CD4-positive, alpha-beta T cell treated with Interferon gamma for 1 hour (primary cell): Measurements from ENCODE around the gene RNF41.
"Not testable (repeated sequence)": the region's sequence is repeated elsewhere in the genome, so short reads cannot be mapped to it uniquely, and the experiment has no call there.

Experiments used
- DNase-seq: peaks from one replicate; pipeline ENCODE4 v3.0.0-alpha.2; 2020

The RNF41 gene

DNA sequence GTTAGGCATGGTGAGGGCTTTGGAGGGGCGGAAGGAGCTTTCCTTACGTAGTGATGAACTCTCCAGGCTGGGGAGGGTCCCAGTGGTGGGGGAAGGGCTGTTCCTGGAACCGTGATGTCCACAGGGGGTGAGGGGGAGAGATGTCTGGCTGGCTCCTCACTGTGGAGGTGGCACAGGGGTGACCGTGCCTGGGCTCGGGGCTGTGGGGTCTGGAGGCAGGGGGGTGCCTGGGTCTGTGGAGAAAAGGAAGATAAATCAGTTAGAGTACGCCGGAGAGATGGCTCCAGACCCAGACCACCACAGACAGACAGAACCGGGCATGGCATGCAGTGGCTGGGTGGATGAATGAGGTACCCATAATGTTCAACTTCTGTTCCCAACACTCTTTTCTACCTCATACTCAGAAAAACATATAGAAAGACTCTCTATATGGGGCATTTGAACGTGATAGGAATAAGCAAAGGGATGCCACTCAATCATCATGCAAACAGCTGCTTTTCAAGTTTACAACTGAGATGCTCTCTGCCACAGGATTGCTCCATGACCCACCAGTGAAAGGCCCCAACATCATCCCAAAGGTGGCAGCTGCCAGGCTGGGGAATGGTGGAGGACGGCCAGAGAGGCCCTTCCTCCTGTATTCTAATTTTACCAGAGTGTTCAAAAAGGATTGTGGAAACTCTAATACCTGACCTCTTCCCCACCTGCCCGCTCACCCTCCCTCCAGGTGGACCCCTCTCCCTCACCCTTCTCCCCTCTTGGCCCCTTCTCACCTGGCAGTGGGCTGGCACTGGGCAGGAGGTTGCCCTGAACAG is 58.0 kb downstream of the RNF41 start:
- no peak for DNase-seq

DNA sequence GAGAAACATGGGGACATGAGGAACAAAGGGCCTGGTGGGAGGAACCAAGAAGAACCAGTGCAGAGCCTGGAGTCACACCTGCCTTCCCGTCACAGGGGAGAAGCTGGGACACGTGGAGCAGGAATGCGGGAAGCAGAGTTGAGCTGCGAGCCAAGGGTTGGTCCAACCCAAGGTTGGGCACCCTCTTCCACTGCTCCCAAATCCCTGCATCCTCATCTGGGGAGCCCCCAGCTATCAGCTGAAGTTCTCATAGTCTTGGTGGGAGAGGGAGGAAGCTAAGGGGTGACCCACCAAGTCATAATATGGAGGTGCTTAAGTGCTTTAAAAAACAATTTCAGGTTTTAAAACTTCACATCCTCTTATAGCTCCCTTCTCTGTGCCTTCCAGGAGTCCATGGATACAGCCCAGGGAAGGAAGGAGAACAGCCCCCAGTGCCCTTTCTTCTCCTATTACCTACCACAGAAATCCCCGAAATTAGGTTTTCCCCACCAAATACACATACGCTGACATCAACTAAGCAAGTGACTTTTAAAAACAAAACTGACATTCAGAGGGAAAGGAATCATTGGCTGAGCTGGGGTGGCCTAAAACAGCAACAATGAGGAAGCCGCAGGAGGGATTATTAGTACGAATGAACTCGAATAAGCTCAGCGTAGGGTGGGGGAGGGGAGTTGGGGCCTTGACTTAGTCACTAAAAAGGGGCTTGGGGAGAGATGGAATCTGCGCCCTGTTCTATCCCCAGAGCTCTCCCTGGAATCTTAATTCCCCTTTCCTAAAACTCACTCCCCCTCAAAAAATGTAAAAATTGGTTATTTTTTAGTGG is 59.0 kb downstream of the RNF41 start:
- DNase-seq, result no peak

- no peak for DNase-seq
These were observed 59.9 kb downstream of the RNF41 start for GRCh38 chr12:56161690-56162351.

DNA sequence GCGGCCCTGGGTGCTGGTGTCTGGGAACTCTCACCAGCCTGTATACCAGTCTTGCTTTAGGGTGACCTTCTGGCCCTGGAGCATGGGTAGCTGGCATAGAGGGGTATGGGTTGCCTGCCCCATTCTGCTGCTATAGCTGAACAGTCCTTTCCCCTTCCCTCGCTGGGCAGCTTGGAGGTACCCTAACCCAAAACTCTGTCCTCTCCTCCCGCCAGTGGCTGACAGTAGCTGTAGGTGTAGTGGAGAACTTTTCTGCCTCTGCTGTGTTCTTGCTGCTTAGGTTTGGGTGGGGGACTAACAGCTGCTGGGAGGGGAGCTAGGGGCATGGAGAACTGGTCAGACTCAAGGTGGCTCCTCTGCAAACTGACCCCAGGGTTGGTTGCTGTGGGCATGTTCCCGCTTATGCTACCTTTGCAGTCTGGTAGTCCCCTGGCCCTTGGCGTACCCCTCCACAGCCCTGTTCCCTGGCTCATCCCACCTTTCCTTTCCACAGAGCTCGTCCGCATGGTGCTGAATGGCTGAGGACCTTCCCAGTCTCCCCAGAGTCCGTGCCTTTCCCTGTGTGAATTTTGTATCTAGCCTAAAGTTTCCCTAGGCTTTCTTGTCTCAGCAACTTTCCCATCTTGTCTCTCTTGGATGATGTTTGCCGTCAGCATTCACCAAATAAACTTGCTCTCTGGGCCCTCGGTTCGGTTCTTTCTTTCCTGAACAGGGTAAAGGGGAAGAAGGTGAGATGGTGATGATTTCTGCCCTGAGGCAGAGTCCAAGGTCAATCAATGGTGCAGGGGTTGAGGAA is 60.6 kb downstream of the RNF41 start:
- no peak for DNase-seq

DNA sequence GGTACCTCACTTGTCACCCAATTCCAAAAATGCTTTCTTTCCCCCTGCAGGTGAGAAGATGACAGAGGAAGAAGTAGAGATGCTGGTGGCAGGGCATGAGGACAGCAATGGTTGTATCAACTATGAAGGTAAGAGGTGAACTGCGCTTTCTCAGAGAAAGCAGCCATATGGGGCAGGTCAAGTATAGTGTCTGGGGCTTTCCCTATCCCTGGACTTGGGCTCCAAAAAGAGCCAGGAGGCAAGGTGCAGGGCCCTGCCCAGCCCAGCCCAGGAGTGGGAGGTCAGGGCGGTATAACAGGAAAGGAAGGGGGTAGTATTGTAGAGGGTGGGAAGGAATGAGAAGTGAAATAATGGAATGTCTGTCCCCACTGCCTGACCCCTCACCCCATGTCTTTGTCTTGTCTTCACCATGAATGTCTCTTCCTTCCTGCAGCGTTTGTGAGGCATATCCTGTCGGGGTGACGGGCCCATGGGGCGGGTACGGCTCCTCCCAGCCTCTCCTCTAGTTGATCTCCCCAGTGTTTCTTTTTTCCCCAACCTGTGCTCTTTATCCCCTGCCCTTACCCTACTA is 61.4 kb downstream of the RNF41 start:
- peak; percentile 55 for DNase-seq

DNA sequence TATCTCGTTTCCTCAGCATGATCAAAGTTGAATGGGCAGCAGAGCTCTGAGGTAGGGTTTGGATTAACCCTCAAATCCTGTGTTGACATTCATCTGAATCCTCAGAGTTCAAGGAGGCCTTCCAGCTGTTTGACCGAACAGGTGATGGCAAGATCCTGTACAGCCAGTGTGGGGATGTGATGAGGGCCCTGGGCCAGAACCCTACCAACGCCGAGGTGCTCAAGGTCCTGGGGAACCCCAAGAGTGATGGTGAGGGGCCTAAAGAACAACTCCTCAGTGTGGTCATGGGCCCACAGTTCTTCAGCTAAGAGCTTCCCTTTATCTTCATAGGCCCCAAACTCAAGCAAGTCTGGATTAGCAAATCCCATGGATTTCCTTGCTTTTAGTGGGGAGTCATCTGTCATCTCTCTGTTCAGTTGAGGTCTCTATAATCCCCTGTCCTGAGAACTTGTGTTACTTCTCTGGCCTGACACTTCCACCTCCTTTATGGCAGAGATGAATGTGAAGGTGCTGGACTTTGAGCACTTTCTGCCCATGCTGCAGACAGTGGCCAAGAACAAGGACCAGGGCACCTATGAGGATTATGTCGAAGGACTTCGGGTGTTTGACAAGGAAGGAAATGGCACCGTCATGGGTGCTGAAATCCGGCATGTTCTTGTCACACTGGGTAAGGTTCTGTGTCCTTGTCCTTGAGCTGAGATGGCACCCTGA is 62.1 kb downstream of the RNF41 start:
- no peak for DNase-seq

GRCh38 chr12:56158926-56159461 is 62.7 kb downstream of the RNF41 start:
- DNase-seq, result peak; percentile 18

DNA sequence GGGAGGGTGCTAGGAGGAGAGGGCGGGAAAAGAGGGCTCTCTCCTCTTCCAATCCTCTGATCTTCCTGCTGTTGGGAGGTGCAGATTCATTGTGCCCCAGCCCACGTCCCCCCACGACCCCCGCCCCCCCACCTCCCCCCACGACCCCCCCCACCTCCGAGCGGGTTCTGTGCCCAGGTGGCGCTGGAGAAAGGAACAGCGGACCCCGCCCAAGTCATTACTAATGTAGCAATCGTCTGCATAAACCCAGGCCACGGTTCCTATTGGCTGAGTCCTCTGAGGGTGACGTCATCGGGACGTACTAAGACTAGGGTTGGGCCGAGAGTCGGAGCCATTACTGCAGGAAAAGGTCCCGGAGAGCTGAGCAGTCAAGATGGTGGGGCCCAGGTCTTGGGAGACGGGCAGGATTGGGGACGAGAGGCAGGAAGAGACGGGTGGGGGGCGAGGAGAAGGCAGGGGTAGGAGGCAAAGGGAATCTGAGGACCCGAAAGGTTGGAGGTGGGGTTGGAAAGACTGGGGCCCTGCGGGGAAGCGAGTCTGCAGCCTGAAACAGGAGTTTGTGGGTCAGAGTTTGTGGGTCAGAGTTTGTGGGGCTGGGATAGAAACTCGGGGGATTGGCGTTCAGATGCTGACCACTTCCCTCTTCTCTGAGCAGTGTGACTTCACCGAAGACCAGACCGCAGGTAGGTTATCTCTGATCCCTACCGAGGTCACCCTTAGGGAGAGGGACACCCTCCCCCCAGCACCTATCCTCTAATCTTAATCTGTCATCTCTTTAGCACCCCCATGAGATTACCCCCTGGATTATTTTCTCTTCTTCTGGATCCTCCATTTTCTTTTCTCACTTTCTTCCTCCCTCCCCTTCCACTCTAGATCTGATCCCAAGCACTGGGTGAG is 63.4 kb downstream of the RNF41 start, which contains the start of gene MYL6:
Gene MYL6, plus strand, starts transcription at position 331 of the 897 bp plus-strand sequence. Its CDS starts 43 bp downstream, at position 374.
- peak; percentile 94 for DNase-seq

DNA sequence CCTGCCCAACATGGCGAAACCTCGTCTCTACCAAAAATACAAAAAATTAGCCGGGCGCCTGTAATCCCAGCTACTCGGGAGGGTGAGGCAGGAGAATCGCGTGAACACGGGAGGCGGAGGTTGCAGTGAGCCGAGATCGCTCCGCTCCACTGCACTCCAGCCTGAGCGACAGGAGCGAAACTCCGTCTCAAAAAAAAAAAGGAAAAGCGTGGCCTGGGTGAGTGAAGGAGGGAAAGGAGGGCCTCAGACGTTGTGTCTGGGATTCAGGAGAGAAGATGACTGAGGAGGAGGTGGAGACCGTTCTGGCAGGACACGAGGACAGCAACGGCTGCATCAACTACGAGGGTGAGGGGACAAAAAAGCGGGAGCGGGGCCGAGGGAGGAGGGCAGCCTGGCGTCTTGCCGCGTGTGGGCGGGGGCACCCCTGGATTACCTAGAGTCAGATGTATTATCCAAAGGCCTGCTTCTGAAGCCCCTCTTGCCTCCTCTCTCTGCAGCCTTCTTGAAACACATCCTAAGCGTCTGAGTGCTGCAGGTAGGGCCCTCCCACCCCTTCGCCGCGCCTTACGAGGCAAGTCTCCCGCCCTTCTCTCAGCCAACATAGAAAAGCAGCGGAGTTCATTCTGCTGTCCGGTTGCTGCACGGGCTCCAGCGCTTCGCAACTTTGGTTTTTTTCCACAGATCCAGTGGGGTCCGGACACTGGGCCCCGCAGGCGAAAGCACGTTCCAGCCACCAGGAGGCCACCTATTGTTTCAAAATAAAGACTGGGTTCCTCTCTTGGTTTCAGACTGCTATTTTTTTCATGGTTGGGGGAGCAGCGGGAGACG is 64.3 kb downstream of the RNF41 start:
- peak; percentile 64 for DNase-seq

GRCh38 chr12:56156464-56157200 is 65.1 kb downstream of the RNF41 start:
- not testable (repeated sequence) for DNase-seq

- no peak for DNase-seq
These were observed 66.4 kb downstream of the RNF41 start for GRCh38 chr12:56155256-56155845.

DNA sequence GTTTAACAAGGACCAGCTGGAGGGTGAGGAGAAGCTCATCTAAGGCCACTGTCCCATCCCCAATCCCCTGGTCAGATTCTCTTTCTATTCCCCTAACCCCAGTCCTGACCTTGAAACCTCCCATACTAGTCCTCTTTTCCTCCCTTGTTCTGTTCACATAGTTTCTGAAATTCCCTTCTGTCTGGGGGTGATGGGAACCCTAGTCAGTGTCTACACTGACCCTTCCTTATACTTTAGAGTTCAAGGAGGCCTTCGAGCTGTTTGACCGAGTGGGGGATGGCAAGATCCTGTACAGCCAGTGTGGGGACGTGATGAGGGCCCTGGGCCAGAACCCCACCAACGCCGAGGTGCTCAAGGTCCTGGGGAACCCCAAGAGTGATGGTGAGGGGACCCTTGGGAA is 66.9 kb downstream of the RNF41 start:
- no peak for DNase-seq

DNA sequence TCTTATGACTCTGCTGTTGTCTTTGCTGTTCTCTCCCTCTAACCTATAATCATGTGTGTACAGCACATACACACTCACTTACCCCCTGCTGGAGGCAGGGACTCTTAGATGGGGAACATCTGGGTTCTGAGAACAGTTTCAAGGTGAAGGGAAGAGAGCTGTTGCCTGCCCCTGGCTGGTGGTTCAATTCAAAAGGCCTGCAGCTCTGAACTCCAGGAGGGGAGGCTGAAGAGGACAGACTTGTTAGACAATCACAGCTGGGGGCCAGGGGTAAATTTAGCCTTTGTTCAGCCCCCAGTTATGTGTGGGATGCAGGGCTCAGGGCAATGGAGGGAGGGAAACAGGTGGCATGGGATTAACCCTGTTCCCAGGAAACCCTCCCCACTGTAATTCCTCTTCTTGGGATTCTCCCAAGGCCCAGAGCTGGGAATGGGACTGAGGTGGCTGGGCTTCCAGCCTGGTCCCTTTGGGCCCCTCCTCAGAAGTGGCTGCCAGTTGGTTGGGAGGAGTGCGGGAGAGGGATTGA is 67.4 kb downstream of the RNF41 start:
- no peak for DNase-seq

DNA sequence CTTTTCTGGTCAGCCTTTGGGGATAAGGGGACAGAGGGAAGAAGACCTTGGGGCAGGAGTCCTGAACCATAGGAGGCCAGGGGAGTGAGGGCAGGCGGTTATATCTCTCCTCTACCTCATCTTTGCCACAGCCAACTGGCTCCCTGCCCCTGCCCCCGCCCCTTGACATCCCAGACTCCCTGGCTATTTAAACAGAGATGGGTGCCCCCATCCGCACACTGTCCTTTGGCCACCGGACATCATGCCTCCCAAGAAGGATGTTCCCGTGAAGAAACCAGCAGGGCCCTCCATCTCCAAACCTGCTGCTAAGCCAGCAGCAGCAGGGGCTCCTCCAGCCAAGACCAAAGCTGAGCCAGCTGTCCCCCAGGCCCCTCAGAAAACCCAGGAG is 68.0 kb downstream of the RNF41 start:
- no peak for DNase-seq

DNA sequence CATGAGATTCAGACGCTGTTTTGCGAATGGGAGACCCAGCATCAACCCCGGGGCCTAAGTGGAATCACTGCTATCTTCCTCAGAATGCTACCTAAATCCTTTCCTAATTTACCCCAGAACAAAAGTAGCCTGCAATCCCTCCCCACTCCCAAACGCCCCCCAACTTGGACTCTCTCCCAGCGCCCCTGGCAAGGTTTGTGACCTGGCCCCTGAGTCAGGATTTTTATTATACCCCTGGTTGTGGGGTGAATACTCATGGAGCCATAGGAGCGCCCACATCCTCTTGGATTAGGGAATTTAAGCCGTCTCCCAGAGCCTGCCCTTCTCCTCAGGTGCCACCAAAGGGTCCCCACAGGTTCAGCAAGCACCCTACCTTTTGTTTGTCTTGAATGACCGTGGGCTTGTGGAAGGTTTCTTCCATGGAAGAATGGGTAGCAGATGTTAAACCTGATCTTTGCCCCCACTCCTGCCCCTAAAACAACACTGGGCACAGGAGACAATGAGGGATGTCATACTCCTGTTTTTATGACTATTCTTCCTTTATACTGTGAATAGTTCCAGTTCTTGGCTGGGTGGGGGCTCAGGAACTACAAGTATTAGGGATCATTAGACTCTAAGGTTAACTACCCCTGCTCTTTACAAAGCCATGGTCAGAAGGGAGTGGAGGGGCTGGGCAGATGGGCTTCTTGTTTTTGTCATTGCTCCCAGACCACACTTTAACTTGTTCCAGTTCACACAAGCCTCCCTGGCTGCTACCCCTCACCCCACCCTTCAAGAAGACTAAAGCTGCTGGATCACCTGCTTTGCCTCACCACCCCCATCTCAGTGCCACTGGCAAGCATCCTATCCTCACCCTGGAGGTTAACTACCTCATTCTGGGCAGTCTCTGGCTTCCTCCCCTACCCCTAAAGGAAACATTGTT is 68.7 kb downstream of the RNF41 start:
- no peak for DNase-seq
